ENCODE measurements around the gene ABCA7.

ABCA7 gene

DNA sequence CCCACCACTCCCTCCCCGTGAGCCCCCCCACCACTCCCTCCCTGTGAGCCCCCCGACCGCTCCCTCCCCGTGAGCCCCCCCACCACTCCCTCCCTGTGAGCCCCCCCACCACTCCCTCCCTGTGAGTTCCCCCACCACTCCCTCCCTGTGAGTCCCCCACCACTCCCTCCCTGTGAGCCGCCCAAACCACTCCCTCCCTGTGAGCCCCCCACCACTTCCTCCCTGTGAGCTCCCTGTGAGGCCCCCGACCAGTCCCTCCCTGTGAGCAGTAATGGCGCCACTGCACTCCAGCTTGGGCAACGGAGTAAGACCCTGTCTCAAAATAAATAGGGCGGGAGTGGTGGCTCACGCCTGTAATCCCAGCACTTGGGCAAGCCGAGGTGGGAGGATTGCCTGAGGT is 9.9 kb downstream of the ABCA7 start:
- Histone ChIP-seq H3K27me3 (ENCODE audit: control insufficient read depth, insufficient read depth, low read length) (no peaks in the 10 kb centered on the region), H3K4me3 (ENCODE audit: low read depth, low read length) (no peak overlapping the region), H3K79me2 (no peaks in the 10 kb centered on the region), H3K9me3 (ENCODE audit: control insufficient read depth, low read length) (no peaks in the 10 kb centered on the region), H3K4me2 (ENCODE audit: low read length) (no peak overlapping the region), H3K36me3 (ENCODE audit: control insufficient read depth, insufficient read depth, low read length) (no peaks in the 10 kb centered on the region), H3K27ac (no peak overlapping the region), H3K9ac (no peak overlapping the region), H2AFZ (no peak overlapping the region), H3K4me1 (no peaks in the 10 kb centered on the region)
- TF ChIP-seq, protein P1, sequence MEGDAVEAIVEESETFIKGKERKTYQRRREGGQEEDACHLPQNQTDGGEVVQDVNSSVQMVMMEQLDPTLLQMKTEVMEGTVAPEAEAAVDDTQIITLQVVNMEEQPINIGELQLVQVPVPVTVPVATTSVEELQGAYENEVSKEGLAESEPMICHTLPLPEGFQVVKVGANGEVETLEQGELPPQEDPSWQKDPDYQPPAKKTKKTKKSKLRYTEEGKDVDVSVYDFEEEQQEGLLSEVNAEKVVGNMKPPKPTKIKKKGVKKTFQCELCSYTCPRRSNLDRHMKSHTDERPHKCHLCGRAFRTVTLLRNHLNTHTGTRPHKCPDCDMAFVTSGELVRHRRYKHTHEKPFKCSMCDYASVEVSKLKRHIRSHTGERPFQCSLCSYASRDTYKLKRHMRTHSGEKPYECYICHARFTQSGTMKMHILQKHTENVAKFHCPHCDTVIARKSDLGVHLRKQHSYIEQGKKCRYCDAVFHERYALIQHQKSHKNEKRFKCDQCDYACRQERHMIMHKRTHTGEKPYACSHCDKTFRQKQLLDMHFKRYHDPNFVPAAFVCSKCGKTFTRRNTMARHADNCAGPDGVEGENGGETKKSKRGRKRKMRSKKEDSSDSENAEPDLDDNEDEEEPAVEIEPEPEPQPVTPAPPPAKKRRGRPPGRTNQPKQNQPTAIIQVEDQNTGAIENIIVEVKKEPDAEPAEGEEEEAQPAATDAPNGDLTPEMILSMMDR (IDR thresholded peaks at IDR 0.05) = no peak

DNA sequence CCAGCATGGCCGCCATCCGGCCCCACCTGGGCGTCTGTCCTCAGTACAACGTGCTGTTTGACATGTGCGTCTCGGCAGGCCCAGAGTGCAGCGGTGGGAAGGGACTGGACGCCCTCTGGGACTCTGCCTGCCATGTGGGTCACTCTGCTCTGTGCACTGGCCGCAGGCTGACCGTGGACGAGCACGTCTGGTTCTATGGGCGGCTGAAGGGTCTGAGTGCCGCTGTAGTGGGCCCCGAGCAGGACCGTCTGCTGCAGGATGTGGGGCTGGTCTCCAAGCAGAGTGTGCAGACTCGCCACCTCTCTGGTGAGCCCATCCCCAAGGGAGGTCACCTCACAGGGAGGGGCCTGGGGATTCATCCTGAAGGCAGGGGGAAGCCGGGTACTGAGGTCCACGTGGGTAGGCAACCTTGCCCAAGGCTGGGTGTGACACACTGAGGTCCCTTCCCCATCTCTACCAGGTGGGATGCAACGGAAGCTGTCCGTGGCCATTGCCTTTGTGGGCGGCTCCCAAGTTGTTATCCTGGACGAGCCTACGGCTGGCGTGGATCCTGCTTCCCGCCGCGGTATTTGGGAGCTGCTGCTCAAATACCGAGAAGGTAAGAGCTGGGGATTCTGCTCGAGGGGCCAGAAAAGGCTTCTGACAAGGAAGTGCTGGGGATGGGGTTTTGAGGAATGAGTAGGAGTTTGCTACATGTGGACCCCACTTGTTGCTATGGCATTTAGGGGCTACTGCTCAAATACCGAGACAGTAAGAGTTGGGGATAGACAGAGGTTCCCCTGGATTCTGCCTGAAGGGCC is 11.3 kb downstream of the ABCA7 start:
- Histone ChIP-seq H3K27ac (no peak overlapping the region), H3K27me3 (ENCODE audit: control insufficient read depth, insufficient read depth, low read length) (no peaks in the 10 kb centered on the region), H3K4me2 (ENCODE audit: low read length) (no peak overlapping the region), H3K9me3 (ENCODE audit: control insufficient read depth, low read length) (no peaks in the 10 kb centered on the region), H3K9ac (no peak overlapping the region), H3K79me2 (no peaks in the 10 kb centered on the region), H3K4me1 (no peaks in the 10 kb centered on the region), H3K4me3 (ENCODE audit: low read depth, low read length) (no peak overlapping the region), H3K36me3 (ENCODE audit: control insufficient read depth, insufficient read depth, low read length) (no peaks in the 10 kb centered on the region), H2AFZ (no peak overlapping the region)
- TF ChIP-seq, protein P1 (IDR thresholded peaks at IDR 0.05) = no peak

DNA sequence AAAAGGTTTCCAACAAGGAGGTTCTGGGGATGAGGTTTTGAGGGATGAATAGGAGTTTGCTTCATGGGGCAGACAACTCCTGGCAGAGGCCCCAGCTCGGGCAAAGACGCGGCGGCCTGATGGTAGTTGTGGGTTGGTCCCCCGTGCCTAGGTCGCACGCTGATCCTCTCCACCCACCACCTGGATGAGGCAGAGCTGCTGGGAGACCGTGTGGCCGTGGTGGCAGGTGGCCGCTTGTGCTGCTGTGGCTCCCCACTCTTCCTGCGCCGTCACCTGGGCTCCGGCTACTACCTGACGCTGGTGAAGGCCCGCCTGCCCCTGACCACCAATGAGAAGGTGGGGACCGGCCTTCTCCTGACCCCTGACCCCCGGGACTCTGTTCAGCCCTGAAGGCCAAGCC is 11.9 kb downstream of the ABCA7 start:
- H2AFZ ChIP-seq = no peak overlapping the region
- TF ChIP-seq, protein P1 (IDR thresholded peaks at IDR 0.05) = no peak
- H3K9me3 ChIP-seq (ENCODE audit: control insufficient read depth, low read length) = no peaks in the 10 kb centered on the region
- H3K9ac ChIP-seq = no peak overlapping the region
- no peak overlapping the region for H3K4me3 ChIP-seq (ENCODE audit: low read depth, low read length)
- no peak overlapping the region for H3K4me2 ChIP-seq (ENCODE audit: low read length)
- no peaks in the 10 kb centered on the region for H3K79me2 ChIP-seq
- no peaks in the 10 kb centered on the region for H3K27me3 ChIP-seq (ENCODE audit: control insufficient read depth, insufficient read depth, low read length)
- H3K4me1 ChIP-seq = no peaks in the 10 kb centered on the region
- no peak overlapping the region for H3K27ac ChIP-seq
- H3K36me3 ChIP-seq (ENCODE audit: control insufficient read depth, insufficient read depth, low read length) = no peaks in the 10 kb centered on the region

DNA sequence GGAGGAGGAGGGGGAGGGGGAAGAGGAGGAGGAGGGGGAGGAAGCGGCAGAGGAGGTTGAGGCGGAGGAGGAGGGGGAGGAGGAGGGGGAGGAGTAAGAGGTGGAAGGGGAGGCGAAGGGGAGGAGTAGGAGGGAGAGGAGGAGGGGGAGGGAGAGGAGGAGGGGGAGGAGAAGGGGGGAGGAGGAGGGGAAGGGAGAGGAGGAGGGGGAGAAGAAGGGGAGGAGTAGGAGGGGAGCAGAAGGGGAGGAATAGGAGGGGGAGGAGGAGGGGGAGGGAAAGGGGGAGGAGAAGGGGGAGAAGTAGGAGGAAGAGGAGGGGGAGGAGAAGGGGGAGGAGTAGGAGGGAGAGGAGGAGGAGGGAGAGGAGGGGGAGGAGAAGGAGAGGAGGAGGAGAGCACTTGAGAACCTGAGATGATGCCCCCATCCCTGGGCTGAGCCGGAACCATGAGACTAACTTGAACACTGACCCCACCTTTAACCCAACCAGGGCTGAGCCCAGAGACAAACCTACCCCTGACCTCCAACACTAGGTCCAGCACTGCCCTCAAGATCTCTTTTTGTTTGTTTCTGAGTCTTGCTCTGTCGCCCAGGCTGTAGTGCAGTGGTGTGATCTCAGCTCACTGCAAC is 12.6 kb downstream of the ABCA7 start:
- H3K36me3 ChIP-seq (ENCODE audit: control insufficient read depth, insufficient read depth, low read length) = no peaks in the 10 kb centered on the region
- H3K9ac ChIP-seq = no peak overlapping the region
- no peak overlapping the region for H3K4me3 ChIP-seq (ENCODE audit: low read depth, low read length)
- H3K4me1 ChIP-seq = no peaks in the 10 kb centered on the region
- no peaks in the 10 kb centered on the region for H3K27me3 ChIP-seq (ENCODE audit: control insufficient read depth, insufficient read depth, low read length)
- H3K27ac ChIP-seq = no peak overlapping the region
- TF ChIP-seq, protein P1 (IDR thresholded peaks at IDR 0.05) = no peak
- H3K4me2 ChIP-seq (ENCODE audit: low read length) = no peak overlapping the region
- H3K9me3 ChIP-seq (ENCODE audit: control insufficient read depth, low read length) = no peaks in the 10 kb centered on the region
- H3K79me2 ChIP-seq = no peaks in the 10 kb centered on the region
- no peak overlapping the region for H2AFZ ChIP-seq
